NCI-H1105 (cell line): ENCODE measurements around the gene NEK9.

Source experiments
- DNase-seq: peaks from one replicate; lab custom pipeline; 2025; lab: John Stamatoyannopoulos, UW

Gene NEK9

DNA sequence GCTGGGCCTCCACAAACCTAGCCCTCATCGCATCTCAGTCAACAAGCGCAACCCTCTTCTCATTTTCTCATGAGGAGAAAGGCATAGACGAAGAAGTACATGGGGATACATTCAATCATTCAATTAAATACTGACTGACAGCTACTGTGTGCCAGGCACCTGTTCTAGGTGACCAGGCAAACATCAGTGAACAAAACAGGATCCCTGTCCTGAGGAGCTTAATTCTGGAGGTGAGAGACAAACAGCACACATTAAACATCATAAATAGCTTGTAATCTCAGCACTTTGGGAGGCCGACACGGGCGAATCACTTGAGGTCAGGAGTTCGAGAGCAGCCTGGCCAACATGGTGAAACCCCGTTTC, 62.7 kb downstream of the NEK9 start:
- no peak for DNase-seq

DNA sequence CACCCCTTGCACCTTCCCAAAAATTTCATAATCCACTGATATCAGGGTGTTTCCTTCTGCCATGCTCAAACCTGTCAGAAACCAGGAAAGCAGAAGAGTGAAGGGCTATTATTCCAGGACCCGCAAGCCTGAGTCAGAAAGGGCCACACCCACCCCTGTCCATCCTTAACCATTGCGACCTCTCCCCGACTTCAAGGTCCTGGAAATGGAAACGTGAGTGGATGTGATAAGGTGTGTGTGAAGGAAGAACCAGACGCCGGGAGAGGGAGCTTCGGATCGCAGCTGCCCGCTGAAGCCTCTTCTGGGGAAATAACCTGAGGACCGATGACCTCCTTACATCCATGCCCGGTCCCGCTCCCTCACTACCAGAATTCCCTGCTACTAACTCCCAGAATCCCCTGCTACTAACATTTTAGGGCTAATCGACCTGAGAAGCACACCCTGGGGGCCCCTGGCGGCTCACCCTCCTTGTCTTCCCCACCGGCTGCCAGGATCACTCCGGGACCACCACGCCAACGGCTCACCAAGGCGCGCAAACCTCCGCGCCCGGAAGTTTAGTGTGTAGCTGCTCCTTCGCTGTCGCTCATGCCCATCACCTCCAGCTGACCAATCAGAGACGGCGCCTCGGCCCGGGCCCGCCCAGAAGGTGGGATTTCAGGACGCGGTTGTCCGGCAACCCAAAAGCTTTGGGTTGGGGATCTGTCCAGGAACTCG, 63.2 kb downstream of the NEK9 start, which contains the start of gene ACYP1:
ACYP1 (minus strand) TSS at position 534 of the 714 bp plus-strand sequence; CDS start at position 63, 471 bp downstream.
- DNase-seq, result peak; percentile 87

DNA sequence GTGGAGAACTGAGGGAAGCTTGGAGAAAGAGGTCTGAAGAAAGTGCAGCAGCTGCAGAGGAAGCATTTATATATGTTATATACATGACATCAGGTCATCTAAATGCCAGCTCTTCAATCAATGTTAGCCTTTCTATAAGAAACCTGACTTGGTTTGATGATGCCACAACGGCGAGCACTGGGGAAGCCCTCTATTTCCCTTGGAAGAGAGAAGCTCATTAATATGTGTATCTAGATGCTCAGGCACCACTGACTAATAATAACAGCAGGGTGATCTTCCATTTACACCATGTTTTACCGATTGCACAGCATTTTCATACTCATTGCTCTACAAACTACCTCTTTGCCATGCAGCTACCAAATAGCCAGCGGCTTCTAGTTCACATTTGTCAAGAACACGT, 63.8 kb downstream of the NEK9 start:
- DNase-seq, result no peak

DNA sequence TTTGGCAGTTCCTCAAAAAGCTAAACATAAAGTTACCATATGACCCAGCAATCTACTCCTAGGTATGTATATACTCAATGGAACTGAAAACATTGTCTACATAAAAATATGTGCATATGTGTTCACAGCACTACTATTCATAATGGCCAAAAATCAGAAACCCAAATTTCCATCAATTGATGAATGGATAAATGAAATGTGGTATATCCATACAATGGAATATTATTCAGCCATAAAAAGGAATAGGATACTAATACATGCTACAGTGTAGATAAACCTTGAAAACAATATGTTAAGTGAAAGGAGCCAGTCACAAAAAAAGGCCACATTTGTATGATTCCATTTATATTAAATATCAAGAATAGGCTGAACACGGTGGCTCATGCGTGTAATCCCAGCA, 66.4 kb downstream of the NEK9 start:
- no peak for DNase-seq

DNA sequence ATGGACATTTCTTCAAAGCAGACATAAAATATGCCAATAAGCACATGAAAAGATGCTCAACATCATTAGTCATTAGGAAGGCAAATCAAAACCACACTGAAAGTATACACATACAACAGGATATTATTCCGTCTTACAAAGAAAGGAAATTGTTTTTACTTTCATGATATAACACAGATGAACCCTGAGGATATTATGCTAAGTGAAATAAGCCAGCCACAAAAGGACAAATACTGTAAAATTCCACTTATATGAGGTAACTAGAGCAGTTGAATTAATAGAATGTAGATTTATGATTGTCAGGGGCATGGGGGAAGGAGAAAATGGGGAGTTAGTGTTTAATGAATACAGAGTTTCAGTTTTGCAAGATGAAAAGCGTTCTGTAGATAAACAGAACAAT, 67.2 kb downstream of the NEK9 start:
- DNase-seq, result no peak

DNA sequence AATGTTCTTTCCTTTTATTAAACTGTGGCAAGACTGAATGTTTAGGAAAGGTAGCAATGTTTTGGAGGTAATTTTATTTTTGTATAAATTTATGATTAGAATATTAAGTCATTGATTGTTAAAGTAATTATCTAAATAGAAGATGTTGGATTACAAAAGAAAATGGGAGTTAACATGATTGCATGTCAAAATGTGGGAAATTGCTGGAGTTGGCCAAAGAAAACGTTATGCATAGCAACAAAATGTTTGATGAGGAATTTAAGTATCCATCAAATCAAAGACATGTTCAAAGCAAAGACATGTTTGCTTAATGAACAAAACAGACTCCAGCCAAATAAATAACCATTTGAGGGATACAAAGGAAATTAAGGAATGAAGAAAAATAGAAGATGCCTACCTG, 72.4 kb downstream of the NEK9 start:
- no peak for DNase-seq

DNA sequence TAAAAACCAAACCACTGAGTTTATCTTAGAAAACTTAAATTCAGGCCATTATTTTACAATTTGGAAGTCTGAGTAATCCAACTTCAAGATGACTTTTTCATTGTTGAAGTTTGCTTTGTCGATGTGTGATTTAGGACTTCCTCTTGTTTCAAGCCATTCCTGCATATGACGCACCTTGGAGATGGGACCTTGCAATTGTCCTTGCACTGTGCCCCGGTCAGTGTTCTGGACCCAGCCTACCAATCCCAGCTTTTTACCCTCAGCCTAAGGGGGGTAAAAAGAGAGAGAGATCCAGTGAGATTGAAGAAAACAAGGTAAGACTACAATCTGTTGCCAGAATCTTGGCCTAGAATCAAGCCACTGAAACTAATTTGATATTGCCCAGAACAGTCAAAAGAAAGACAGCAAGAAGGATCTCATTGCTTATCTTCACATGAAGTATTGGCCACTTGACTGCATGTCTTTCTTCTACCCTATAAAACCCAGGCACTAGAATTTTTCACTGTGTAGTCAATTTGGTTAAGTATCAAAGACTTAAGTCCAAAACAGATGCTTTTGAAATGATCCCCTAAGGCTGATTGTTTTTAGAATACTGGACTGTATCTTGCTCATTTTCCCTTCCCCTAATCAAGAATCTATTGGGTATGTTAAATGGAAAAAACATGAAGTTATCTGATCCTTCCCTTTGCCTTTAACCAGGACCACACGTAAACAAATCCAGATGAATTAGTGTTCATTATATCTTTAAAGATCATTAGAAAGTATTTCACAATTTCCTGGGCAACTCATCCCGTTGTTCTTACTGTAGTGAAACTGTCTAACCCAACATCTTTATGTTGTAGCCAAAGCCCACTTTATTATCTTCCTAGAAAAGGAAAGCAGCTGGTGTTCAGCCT, 73.2 kb downstream of the NEK9 start:
- no peak for DNase-seq

DNA sequence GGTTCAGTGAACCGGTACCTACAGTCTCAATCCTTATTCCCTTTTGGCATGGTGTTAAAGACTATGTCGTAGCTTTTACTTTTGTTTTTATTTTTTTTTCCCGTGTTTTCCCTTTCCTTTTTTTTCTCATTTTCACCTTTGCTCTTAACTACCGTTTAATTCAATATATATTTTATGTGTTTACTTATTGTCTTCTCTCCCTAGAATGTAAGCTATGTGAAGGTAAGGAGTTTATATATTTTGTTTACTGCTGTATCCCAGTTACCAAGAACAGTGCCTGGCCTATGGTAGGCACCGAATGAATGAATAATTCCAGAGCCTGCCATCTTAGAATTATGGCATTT, 75.3 kb downstream of the NEK9 start:
- DNase-seq, result no peak

DNA sequence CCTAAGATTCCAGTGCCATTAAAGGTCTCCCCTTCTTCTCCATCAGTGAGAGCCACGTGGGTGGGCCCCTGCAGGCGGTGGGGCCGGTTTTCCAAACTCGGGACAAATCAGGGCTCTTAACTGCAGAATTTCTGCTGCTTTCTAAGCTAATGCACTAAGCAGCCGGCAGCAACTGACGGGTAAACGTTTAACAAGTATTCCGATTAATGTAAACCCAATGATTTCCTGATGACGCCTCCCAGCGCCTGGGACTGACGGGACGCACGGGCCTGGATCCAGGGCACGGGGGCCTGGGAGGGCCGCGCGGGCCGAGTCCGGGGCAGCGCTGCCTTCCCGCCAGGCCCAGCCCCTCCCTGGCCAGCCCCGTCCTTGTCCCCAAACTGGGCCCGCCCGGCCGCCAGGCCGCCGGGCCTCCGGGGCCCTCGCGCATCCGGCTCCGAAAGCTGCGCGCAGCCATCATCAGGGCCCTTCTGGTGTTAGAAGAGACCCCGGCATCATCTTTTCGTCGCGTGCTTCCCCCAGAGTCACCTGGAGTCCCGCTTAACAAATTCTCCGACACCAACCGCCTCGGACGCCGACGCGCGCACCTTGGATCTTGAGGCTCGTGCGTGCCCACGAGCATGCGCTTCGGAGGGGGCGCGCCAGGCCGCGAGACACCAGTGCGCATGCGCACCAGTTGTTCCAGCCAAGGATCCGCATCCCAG, 75.8 kb downstream of the NEK9 start, which contains the start of gene MLH3:
MLH3 (minus strand) TSS at position 616 of the 704 bp plus-strand sequence. CDS start 1,812 bp downstream, outside the sequence.
- DNase-seq, result peak; percentile 90

DNA sequence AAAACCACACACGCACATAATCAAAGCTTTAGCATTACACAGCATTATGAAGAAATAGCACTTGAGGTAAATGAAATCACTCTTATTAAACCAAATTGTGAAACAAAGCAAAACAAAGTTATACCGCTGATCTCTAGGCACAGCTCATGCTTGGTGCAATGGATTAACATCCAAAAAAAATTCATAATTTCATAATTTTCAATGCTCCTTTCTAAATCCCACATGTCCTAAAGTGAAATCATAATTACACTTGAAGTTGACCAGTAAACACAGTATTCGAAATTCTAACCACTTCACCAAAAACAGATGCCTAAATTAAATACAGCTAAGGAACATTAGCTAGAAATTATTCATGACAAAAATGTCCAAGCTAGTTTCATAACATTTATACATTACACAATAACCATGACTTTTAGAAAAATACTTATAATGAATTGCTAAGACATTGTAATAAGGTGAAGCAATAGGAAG, 77.1 kb downstream of the NEK9 start:
- no peak for DNase-seq

DNA sequence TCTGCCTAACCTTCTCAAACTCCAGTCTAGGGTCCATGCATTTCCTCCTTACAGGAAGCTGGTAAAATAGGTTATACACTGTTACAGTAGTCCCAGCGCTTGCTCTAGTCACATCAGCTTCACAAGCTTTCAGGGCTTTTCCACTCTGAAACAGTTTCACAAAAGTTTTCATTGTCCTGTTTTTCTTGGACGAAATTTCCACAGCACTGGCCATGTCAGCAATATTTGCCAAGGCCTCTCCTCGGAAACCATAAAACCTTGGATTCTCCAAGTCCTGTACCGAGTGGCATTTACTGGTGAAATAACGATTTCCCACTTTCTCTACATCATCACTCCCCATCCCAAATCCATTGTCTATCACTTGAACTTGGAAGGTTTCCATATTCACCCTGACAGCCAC, 77.7 kb downstream of the NEK9 start:
- DNase-seq, result no peak

DNA sequence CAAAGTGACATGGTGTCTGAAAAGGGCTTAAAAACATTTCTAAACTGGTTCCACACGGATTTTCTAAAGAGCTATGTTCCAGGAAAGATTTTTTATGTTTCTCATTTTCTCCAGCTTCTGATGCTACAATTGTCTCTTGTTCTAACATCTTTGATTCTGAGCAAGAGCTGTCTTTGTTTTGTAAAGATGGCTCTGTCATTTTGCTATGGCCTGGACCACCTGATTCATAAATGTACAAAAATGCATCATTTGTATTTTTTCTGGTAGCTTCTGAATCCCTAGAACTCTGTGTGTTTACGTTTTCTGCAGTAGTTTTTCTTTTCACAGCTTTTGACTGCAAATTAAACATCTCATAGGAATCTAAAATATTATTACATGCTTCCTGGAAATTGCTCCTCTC, 78.7 kb downstream of the NEK9 start:
- no peak for DNase-seq

DNA sequence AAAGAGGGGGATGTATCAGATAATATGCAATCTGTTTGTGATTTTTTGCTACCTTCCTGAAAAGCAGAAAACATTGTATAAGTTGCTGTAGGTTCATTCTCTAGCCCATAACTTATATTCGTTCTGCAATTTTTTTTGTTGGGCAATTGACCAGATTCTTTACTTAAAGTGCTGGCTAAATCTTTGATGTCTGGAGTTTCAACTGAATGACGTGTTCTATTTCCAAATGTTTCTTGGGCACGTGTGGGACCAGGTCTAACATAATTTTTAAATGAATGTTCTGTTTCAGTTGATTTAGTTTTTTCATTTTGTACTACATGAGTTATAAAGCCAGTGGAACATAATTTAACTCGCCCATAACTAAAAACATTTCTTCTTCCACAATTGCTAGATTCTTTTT, 79.3 kb downstream of the NEK9 start:
- DNase-seq, result no peak

DNA sequence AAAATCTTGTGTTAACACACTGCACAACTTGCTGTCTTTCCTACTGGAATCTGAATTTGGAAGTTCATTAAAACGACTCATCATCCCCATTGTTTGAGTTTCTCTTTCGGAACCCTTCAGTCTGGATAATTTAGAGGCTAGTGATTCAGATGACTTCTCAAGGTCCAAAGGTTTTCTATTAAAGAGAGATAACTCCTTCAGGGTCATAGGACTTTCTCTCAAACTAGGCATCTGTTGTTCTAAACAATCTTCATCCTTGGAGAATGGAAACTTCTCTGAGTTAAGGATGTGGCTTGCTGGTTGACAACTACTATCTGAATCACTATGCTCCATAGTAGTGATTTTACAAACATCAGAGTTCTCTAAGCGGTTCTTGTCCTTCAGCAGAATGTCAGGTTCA, 79.9 kb downstream of the NEK9 start:
- DNase-seq, result no peak

DNA sequence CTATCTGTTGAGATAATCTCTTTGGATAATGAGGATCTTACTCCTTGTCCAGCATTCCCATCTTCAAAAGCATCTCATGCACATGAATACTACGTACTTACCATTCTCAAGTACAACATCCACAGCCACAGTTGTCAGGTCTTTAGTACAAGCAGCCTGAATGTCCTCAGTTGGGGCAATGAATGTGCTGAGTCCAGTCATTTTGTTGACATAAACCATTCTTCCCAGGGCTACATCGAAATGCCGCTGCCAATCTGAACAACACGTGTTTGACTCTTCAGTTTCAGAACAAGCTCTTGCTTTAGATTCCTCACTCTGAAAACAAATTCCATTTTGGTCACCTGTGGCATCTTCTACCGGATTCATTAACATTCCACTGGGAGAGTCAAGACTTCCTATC, 80.6 kb downstream of the NEK9 start:
- DNase-seq, result no peak

DNA sequence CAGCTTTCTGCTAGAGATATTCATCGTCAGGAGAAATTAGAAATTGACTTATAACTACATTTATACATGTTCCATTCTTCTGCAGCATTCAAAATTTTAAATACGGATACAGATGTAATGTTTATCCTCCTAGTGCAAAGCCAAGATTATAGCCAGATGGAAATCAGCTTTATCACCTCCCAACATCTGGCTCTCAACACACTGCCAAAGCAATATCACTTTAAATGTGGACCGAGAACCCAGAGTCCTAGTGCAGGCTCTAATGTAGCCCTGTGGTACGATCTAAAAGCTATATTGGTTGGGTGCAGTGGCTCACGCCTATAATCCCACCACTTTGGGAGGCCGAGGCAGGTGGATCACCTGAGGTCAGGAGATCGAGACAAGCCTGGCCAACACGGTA, 82.1 kb downstream of the NEK9 start:
- DNase-seq, result no peak

DNA sequence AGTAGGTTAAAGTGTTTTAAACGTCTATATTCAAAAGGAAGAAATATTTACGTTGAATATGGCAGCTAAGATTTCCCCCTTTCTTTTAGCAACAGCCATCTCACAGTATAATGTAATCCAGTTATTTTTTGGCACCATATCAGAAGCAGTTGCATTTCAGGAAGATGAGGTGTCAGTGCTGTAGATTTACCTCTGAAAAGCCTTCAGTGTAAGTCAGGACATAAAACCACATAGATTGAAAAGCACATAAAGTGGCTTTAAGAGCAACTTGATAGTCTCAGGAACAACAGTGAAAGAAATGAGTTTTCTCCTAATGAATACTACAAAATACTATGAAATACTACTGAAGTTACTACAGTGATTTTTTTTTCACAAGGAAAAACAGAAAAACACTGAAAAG, 82.5 kb downstream of the NEK9 start:
- DNase-seq, result no peak

DNA sequence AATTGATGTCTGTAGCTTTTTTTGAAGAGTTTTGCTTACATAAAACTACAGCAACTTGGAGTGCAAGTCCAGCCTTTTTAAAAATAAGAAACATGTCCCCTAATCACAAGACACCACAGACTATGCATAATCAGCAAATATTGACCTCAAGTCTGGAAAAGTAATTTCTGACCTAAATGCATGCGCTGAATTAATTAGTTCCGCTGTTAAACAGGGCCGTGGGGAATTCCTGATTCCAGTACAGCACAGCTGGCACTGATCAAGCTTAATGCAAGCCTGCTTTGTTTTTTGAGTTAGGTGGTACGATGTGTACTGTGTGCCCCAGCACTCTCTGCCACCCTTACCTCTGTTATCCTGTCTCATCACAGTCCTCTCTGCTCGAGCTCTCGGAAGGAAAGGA, 84.8 kb downstream of the NEK9 start:
- no peak for DNase-seq

DNA sequence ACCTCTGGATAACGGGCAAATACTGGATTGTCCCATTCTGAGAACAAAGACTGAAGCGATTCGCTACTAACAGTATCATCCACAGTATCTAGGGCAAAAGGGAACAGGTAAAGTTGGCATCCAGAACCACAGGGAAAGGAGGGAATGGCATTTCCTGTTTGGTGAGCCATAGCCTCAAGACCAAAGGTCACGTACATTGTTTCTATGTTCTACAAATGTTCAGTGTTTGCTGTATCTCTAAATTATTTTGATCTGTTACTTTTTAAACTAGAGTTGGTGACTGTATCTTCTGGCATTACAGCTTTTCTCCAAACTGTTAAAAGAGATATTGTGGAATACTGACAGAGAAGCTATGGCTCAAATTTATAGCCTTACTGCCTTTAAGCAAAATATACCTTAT, 85.2 kb downstream of the NEK9 start:
- DNase-seq, result no peak

DNA sequence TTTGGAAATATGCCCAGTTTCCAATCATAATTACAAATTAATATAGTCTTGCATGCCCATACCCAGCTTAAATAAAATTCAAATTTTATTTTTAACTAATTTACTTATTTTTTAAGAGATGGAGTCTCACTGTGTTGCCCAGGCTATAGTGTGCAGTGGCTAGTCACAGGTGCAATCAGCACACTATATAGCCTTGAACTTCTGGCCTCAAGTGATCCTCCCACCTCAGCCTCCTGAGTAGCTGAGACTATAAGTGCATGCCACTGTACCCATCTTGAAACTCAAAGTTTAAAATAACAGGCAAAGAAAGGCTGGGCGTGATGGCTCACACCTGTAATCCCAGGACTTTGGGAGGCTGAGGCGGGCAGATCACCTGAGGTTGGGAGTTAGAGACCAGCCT, 85.9 kb downstream of the NEK9 start:
- DNase-seq, result no peak

DNA sequence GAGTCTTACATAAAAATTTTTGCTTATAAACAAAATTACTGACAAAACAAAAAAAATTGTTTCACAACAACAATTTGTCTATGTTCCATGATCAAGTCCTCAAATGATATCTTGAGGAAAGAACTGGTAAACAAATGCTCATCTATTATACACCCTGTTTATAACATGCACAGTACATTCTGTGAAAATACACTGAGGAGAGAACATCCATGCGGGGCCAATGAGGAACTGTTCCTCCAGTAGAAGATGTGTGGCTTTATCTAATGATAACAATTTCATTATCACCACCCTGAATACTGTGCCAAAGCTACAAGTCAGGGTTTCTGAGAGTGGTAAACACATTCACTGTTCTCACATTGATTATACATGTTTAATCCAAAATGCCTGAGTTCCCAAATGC, 86.3 kb downstream of the NEK9 start:
- DNase-seq, result no peak

DNA sequence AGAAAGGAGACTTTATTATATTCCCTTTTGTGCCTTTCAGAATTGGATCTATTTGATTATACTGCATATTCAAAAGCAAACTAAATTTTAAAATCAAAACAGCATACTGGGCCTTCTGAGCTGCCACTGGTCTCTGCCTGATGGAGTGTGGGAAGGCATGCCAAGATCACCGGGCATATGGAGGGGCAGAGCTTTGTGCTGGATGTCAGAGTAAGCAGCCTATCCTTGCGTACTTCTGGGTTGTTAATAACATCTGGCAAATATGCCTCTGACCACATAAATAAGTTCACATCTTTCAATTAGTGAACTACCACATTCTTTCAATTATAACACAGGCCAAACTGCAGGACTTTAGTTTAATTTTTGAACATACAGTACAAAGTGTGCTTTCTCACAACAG, 93.9 kb downstream of the NEK9 start:
- no peak for DNase-seq

DNA sequence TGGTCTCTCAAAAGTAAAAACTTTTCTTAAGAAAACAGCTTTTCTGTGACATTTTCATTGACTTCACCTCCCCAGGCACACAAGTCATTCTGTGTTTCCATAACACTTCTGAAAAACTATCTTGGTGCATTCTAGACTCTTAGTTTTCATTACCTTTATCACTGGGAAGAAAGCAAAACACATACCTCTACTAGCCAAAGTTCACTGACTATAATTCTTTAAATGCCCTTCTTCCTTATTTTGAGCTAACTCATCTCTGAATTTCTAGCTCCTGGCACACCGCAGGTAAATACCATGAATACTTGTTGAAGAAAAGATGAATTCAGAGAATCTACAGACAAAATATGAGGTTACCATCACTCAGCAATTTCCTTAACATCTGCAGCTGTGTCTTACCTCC, 96.7 kb downstream of the NEK9 start:
- DNase-seq, result no peak
